Left ventricle myocardium inferior (tissue), 1 donor: ENCODE measurements around the gene FDX2. TPM values are rescaled to one million over a fixed set of nuclear protein-coding genes. Genes with fewer than 3 reads are reported as not detected.
A peak's percentile ranks its signal among the peaks of the same experiment; 100 is the strongest.

Source experiments
- DNase-seq: peaks from one replicate; pipeline ENCODE4 v3.0.0-alpha.2; 2020
- H3K27ac ChIP-seq: fragments of 200-600 bp; replicated peaks from 2 replicates; pipeline ENCODE4 v1.8.0; 2021
- H3K27me3 ChIP-seq: fragments of 200-600 bp; 2 replicates; pipeline ENCODE4 v1.8.0; 2021; ENCODE audit warnings: low read depth
- H3K36me3 ChIP-seq: fragments of 200-600 bp; 2 replicates; pipeline ENCODE4 v1.8.0; 2021
- H3K4me1 ChIP-seq: fragments of 200-600 bp; 2 replicates; pipeline ENCODE4 v1.8.0; 2021
- H3K4me3 ChIP-seq: fragments of 200-600 bp; 2 replicates; pipeline ENCODE4 v1.8.0; 2021; ENCODE audit warnings: mild to moderate bottlenecking, moderate library complexity
- H3K9me3 ChIP-seq: fragments of 200-600 bp; replicated peaks from 2 replicates; pipeline ENCODE4 v1.8.0; 2021
- CTCF ChIP-seq: fragments of 200-600 bp; IDR thresholded peaks from 2 replicates; pipeline ENCODE4 v1.8.0; 2021; ENCODE audit warnings: antibody characterized with exemption, mild to moderate bottlenecking, borderline replicate concordance
- intact Hi-C: fragments of 100-400 bp; cut with micrococcal nuclease; formaldehyde crosslinking; loops from one replicate; pipeline ENCODE4 v1.11.0; 2022
- total RNA-seq: library from RNA; stranded (reverse); fragmentation: NEBNext Ultra II Directional; extraction: Animal tissue kit (Norgen Biotek cat#: 25700); gene quantifications from one replicate; pipeline ENCODE4 v1.2.1, GENCODE V29; 2021
- donor health status: DM: no; HTN: yes; CAD: no; lungs with severe emphysema.

FDX2 gene
- total RNA-seq, 1 donor from 2014 or later, result 17.4 TPM

DNA sequence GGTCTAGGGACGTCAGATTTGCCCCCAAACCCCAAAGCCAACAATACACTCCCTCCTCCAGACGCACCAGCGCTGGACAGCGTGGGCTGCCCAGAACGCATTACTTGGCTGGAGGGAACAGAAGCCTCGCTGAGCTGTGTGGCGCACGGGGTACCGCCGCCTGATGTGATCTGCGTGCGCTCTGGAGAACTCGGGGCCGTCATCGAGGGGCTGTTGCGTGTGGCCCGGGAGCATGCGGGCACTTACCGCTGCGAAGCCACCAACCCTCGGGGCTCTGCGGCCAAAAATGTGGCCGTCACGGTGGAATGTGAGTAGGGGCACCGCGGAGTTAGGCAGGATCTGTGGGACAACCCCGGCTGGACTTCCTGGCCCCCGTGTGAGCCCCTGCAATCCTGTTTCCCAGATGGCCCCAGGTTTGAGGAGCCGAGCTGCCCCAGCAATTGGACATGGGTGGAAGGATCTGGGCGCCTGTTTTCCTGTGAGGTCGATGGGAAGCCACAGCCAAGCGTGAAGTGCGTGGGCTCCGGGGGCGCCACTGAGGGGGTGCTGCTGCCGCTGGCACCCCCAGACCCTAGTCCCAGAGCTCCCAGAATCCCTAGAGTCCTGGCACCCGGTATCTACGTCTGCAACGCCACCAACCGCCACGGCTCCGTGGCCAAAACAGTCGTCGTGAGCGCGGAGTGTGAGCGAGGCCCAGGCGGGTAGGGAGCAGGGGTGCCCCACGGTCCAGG is 22.0 kb downstream of the FDX2 start:
- H3K9me3 ChIP-seq, result no peaks in the 10 kb centered on the region
- H3K4me3 ChIP-seq, result no peak overlapping the region
- H3K4me1 ChIP-seq, result peaks cover 59% of the 10 kb centered on the region
- TF ChIP-seq CTCF, result no peak
- no peak for DNase-seq
- H3K36me3 ChIP-seq, result no peaks in the 10 kb centered on the region
- intact Hi-C loops, result no loop called here
- no peak overlapping the region for H3K27ac ChIP-seq
- peaks cover 90% of the 10 kb centered on the region for H3K27me3 ChIP-seq

GRCh38 chr19:10292789-10293636 is 22.8 kb downstream of the FDX2 start:
- Histone ChIP-seq H3K36me3 (no peaks in the 10 kb centered on the region), H3K27me3 (peaks cover 94% of the 10 kb centered on the region), H3K9me3 (no peaks in the 10 kb centered on the region), H3K4me3 (peak overlapping the region; percentile 67), H3K27ac (no peak overlapping the region), H3K4me1 (peaks cover 67% of the 10 kb centered on the region)
- intact Hi-C loops, result no loop called here
- no peak for DNase-seq
- no peak for TF ChIP-seq CTCF

DNA sequence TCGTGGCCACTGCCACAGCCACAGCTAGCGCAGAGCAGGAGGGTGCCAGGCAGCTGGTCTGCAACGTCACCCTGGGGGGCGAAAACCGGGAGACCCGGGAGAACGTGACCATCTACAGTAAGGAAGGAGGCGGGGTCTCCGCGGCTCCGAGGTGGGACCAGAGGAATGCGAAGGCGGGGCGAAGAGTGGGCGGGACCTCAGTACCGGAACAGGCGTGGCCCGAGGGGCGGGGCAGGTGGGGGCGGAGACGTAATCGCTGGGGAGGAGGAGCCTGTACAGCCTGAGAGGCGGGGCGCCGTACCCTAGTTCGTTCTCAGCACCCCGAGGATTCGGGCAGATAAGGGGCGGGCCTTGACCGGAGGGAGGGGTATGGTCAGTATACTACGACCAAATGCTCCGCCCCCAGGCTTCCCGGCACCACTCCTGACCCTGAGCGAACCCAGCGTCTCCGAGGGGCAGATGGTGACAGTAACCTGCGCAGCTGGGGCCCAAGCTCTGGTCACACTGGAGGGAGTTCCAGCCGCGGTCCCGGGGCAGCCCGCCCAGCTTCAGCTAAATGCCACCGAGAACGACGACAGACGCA is 23.5 kb downstream of the FDX2 start:
- peaks cover 74% of the 10 kb centered on the region for H3K4me1 ChIP-seq

GRCh38 chr19:10291554-10292205 is 24.1 kb downstream of the FDX2 start:
- intact Hi-C loops, result no loop called here
- Histone ChIP-seq H3K9me3 (no peaks in the 10 kb centered on the region), H3K4me1 (peaks cover 80% of the 10 kb centered on the region), H3K27ac (no peak overlapping the region), H3K4me3 (peak overlapping the region; percentile 67), H3K27me3 (peaks cover 100% of the 10 kb centered on the region), H3K36me3 (no peaks in the 10 kb centered on the region)
- no peak for DNase-seq
- TF ChIP-seq CTCF, result no peak

More for the DNA sequence above, 23.5 kb downstream of the FDX2 start:
- Histone ChIP-seq H3K4me3 (peak overlapping the region; percentile 67), H3K36me3 (no peaks in the 10 kb centered on the region), H3K27ac (no peak overlapping the region), H3K27me3 (peaks cover 99% of the 10 kb centered on the region), H3K9me3 (no peaks in the 10 kb centered on the region)
- peak; percentile 78 for DNase-seq
- no peak for TF ChIP-seq CTCF
- intact Hi-C loops, result no loop called here

DNA sequence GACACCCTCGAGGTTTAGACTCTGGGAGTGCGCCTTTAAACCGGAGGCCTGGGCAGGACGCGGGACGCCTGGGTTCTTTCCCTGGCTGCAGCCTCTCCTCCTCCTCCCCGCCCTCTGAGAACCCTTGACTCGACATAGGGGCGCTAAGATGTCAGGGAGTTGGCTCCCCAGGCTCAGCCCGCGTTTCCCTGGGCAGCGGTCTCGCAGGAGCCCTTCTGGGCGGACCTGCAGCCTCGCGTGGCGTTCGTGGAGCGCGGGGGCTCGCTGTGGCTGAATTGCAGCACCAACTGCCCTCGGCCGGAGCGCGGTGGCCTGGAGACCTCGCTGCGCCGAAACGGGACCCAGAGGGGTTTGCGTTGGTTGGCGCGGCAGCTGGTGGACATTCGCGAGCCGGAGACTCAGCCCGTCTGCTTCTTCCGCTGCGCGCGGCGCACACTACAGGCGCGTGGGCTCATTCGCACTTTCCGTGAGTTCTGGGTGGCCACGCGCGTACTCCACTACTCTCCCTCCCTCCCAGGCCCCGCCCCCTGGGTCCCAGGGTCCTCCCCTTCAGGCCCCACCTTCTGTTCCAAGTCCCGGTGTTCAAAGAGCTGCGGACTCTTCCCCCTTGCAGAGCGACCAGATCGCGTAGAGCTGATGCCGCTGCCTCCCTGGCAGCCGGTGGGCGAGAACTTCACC is 24.8 kb downstream of the FDX2 start:
- no peaks in the 10 kb centered on the region for H3K9me3 ChIP-seq
- peaks cover 93% of the 10 kb centered on the region for H3K27me3 ChIP-seq
- H3K4me3 ChIP-seq, result peak overlapping the region; percentile 67
- peaks cover 84% of the 10 kb centered on the region for H3K4me1 ChIP-seq
- no peak overlapping the region for H3K27ac ChIP-seq
- H3K36me3 ChIP-seq, result no peaks in the 10 kb centered on the region
- intact Hi-C loops, result no loop called here
- TF ChIP-seq CTCF, result no peak
- DNase-seq, result peak; percentile 72
